K562 (cell line): ENCODE results near the gene TRAK1.

ENCODE experiments used
- HDAC1 ChIP-seq, 2 experiments: fragments of 450-650 bp; IDR thresholded peaks; 2 replicates each; pipeline ENCODE4 v1.6.1; 2016 to 2017; ENCODE audit warnings: inconsistent platforms in 1 of 2, mild to moderate bottlenecking in 1 of 2, moderate library complexity in 1 of 2
- POLR2A ChIP-seq: fragments of 450-650 bp; conservative IDR thresholded peaks from 2 replicates; pipeline ENCODE4 v1.6.1; 2016
- RFX1 ChIP-seq: fragments of 450-650 bp; IDR thresholded peaks from 2 replicates; pipeline ENCODE4 v1.6.1; 2016; ENCODE audit warnings: mild to moderate bottlenecking, moderate library complexity
- XRCC3 ChIP-seq: fragments of 450-650 bp; IDR thresholded peaks from 2 replicates; pipeline ENCODE4 v1.6.1; 2017; ENCODE audit warnings: mild to moderate bottlenecking, moderate library complexity
- ZBTB33 ChIP-seq: sonication (generic); formaldehyde crosslinking; IDR thresholded peaks from 2 replicates; pipeline ENCODE4 v1.8.1; 2023; ENCODE audit warnings: mild to moderate bottlenecking, missing genetic modification reagents

DNA sequence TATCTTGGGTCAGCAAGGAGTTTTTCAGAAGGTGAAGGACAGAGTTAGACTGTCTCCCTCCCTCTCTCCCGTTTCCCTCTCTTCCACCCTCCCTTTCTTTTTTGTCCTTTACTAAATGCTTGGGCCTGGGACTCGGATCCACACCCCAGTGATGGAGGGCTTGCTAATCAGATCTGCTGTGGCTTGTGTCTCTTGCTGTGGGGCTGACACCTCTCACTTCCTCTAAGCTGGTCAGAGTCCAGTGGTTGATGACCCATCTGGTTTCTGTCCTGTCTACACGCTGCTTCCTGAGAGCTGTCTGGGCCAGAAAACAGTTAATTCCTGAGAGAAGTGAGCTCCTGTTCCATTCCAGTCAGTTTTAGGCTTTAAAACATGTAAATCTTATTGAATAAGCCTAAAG, 849 bp downstream of the TRAK1 start:
- TF ChIP-seq XRCC3 (no peak), POLR2A (no peak), ZBTB33 (CRISPR knock-in tag) (no peak), HDAC1 (IDR thresholded peaks at IDR 0.05) (no peak), RFX1 (no peak)
